GM12878 (cell line): Measurements from ENCODE around the gene LYL1. TPM values are rescaled to one million over a fixed set of nuclear protein-coding genes. Genes with fewer than 3 reads are reported as not detected.

Experiments
- ATAC-seq: fragments of 200-7000 bp; cut with Tn5 transposase; 3 replicates; pipeline ENCODE4 v1.9.1; 2020; ENCODE audit warnings: mild to moderate bottlenecking, moderate library complexity
- BruUV-seq: library from RNA; stranded (reverse); fragments of 400-500 nt; replicated peaks from 2 replicates; lab custom pipeline; 2021; lab: Mats Ljungman, UMichigan
- CTCF ChIA-PET: fragments of 300-600 bp; sonication (Branson Sonifier 250); formaldehyde crosslinking; extraction: SDS; loops from one replicate; lab custom pipeline; 2021; ENCODE audit warnings: inconsistent platforms; lab: Yijun Ruan, JAX
- POLR2A ChIA-PET: fragments of 350-600 bp; formaldehyde crosslinking; extraction: SDS; loops from one replicate; lab custom pipeline; 2021; ENCODE audit warnings: inconsistent platforms; lab: Charles Lee
- RAD21 ChIA-PET: fragments of 300-600 bp; sonication (Branson Sonifier 250); formaldehyde crosslinking; loops from one replicate; lab custom pipeline; 2023; ENCODE audit warnings: antibody characterized with exemption; ENCODE audit not compliant: unreplicated experiment; lab: Charles Lee
- SMC1A ChIA-PET: fragments of 300-600 bp; sonication (Branson Sonifier 250); formaldehyde crosslinking; loops from one replicate; lab custom pipeline; 2023; ENCODE audit not compliant: unreplicated experiment, uncharacterized antibody; lab: Charles Lee
- DNase-seq: peaks from one replicate; pipeline ENCODE4 v3.0.0-alpha.2; 2011; ENCODE audit warnings: low read depth, low spot score
- FAIRE-seq: peaks from 3 replicates; lab custom pipeline; 2011; peaks lifted over from hg19 to GRCh38; lab: Jason Lieb, UNC
- H2AFZ ChIP-seq: 2 replicates; pipeline ENCODE4 v1.6.0; 2011; ENCODE audit warnings: low read depth, low read length, control low read depth; ENCODE audit not compliant: control insufficient read depth
- H3K27ac ChIP-seq: 2 replicates; pipeline ENCODE4 v1.5.1; 2011; ENCODE audit warnings: control low read depth; ENCODE audit not compliant: control insufficient read depth, insufficient read depth
- H3K27me3 ChIP-seq, 2 experiments: replicated peaks in 1 of 2; 2 replicates each; pipeline versions ENCODE4 v1.6.0 to v1.6.1; 2011; ENCODE audit warnings: low read length in 1 of 2; ENCODE audit not compliant: control insufficient read depth in 2 of 2, insufficient read depth in 2 of 2
- H3K36me3 ChIP-seq, 2 experiments: 2 replicates each; pipeline ENCODE4 v1.5.1; 2011; ENCODE audit warnings: low read length in 1 of 2; ENCODE audit not compliant: control insufficient read depth in 2 of 2, insufficient read depth in 2 of 2
- H3K4me1 ChIP-seq: 2 replicates; pipeline ENCODE4 v1.6.1; 2011; ENCODE audit warnings: mild to moderate bottlenecking, low read length, moderate library complexity, mixed read lengths; ENCODE audit not compliant: control insufficient read depth, insufficient read depth
- H3K4me2 ChIP-seq: 2 replicates; pipeline ENCODE4 v1.6.0; 2011; ENCODE audit warnings: control low read depth; ENCODE audit not compliant: control insufficient read depth, insufficient read depth
- H3K4me3 ChIP-seq: fragments of 200-600 bp; sonication (generic); 2 replicates; pipeline ENCODE4 v1.5.1; 2016
- H3K79me2 ChIP-seq: 2 replicates; pipeline ENCODE4 v1.6.0; 2011; ENCODE audit warnings: low read length; ENCODE audit not compliant: control insufficient read depth, insufficient read depth
- H3K9ac ChIP-seq: 2 replicates; pipeline ENCODE4 v1.8.0; 2011; ENCODE audit warnings: low read length, control low read depth, mixed read lengths; ENCODE audit not compliant: control insufficient read depth, insufficient read depth
- H3K9me3 ChIP-seq: replicated peaks from 3 replicates; pipeline ENCODE4 v1.5.1; 2011; ENCODE audit warnings: mild to moderate bottlenecking, low read length; ENCODE audit not compliant: control insufficient read depth, insufficient read depth
- H4K20me1 ChIP-seq: 2 replicates; pipeline ENCODE4 v1.6.0; 2011; ENCODE audit not compliant: control insufficient read depth, insufficient read depth
- BCL3 ChIP-seq: IDR thresholded peaks from 2 replicates; pipeline ENCODE4 v1.6.1; 2011; ENCODE audit warnings: borderline replicate concordance, low read depth, mild to moderate bottlenecking, moderate library complexity, low read length; ENCODE audit not compliant: insufficient read depth, poor library complexity, severe bottlenecking
- BCLAF1 ChIP-seq: fragments of 450-650 bp; IDR thresholded peaks from 2 replicates; pipeline ENCODE4 v1.6.1; 2017; ENCODE audit warnings: antibody characterized with exemption, mild to moderate bottlenecking, moderate library complexity
- CBFB ChIP-seq: IDR thresholded peaks from 2 replicates; pipeline ENCODE4 v1.6.1; 2016; ENCODE audit warnings: antibody characterized with exemption, low read depth
- CBX5 ChIP-seq: sonication (generic); IDR thresholded peaks from 2 replicates; pipeline ENCODE4 v1.6.1; 2016; ENCODE audit warnings: low read depth, moderate library complexity, mild to moderate bottlenecking, inconsistent platforms
- FOS ChIP-seq: IDR thresholded peaks from 3 replicates; pipeline ENCODE4 v1.6.1; 2011; ENCODE audit warnings: borderline replicate concordance; ENCODE audit not compliant: insufficient read length; ENCODE audit errors: extremely low read depth
- MAX ChIP-seq: IDR thresholded peaks from 2 replicates; pipeline ENCODE4 v1.6.1; 2012; ENCODE audit warnings: low read depth, low read length, improper control_type of control experiment
- PAX8 ChIP-seq: fragments of 450-650 bp; IDR thresholded peaks from 2 replicates; pipeline ENCODE4 v1.6.1; 2017; ENCODE audit warnings: mild to moderate bottlenecking, moderate library complexity
- POLR2AphosphoS2 ChIP-seq: IDR thresholded peaks from 2 replicates; pipeline ENCODE4 v1.6.1; 2011; ENCODE audit warnings: low read depth, mild to moderate bottlenecking, low read length, improper control_type of control experiment, moderate library complexity
- RELB ChIP-seq: fragments of 450-650 bp; IDR thresholded peaks from 2 replicates; pipeline ENCODE4 v1.6.1; 2017; ENCODE audit warnings: low read depth, mild to moderate bottlenecking, moderate library complexity
- YY1 ChIP-seq: IDR thresholded peaks from 2 replicates; pipeline ENCODE4 v1.6.1; 2011; ENCODE audit warnings: low read depth, mild to moderate bottlenecking, low read length
- ZNF217 ChIP-seq: fragments of 450-650 bp; IDR thresholded peaks from 2 replicates; pipeline ENCODE4 v1.6.1; 2017; ENCODE audit warnings: antibody characterized with exemption, mild to moderate bottlenecking
- ZNF274 ChIP-seq: IDR thresholded peaks from one replicate; pipeline ENCODE4 v1.8.0; 2011; ENCODE audit not compliant: insufficient read length, insufficient read depth
- WGBS: methylation state at CpG from one replicate; pipeline ENCODE4 v1.1.6; 2016; ENCODE audit warnings: low lambda C conversion rate; ENCODE audit not compliant: insufficient replicate concordance, insufficient coverage; ENCODE audit errors: missing lambda C conversion rate; 5-methylcytosine and 5-hydroxymethylcytosine counted together
- in situ Hi-C: fragments of 300-500 bp; cut with MboI; formaldehyde crosslinking; loops from 9 replicates; pipeline ENCODE4 v1.14.3; 2018; ENCODE audit warnings: mixed read lengths
- intact Hi-C: fragments of 100-400 bp; cut with micrococcal nuclease; formaldehyde crosslinking; loops from one replicate; pipeline ENCODE4 v1.14.2; 2022; ENCODE audit not compliant: unreplicated experiment
- polyA plus RNA-seq, 11 experiments: library from polyadenylated mRNA; depleted of rRNA in 4 of 11; unstranded in 6 of 11; stranded (reverse) in 5 of 11; fragments of >200 nt; fragmentation: Nextera tagmentation in 4 of 11; fragmentation: Illumina TruSeq in 1 of 11; extraction: Ambion mirVana in 4 of 11; extraction: Trizol in 1 of 11; gene quantifications; 1 replicate in 1 of 11; 2 replicates in 10 of 11; pipeline versions ENCODE4 v1.2.1 to v1.2.3, GENCODE V29; 2011 to 2016; ENCODE audit warnings: inconsistent platforms in 2 of 11, missing spikeins in 2 of 11, low read depth in 1 of 11
- total RNA-seq, 4 experiments: library from RNA; depleted of rRNA in 3 of 4; stranded (reverse); fragments of >200 nt in 3 of 4; fragmentation: Illumina TruSeq in 1 of 4; extraction: Trizol in 1 of 4; gene quantifications; 2 replicates each; pipeline versions ENCODE4 v1.2.1 to v1.2.3, GENCODE V29; 2013 to 2021

Gene LYL1
- total and polyA plus RNA-seq, 10 of the 15 experiments (the other 5 are each of a cell fraction or from before 2014, with no cell fraction given) = 0.10 to 34.8 (median 4.4) TPM

- peaks cover 2 to 7% of the 10 kb centered on the region in 2 experiments for H3K27me3 ChIP-seq
- no peaks in the 10 kb centered on the region for H4K20me1 ChIP-seq
- no peak for FAIRE-seq
- ChIA-PET SMC1A (interaction anchor here (1.8 to 4.3 kb wide), 3 partner anchors 33 to 129 kb away, joined by 9 to 48 read pairs (median 20); no protein-coding TSS in a partner anchor), RAD21 (interaction anchor here (0.6 to 5.3 kb wide), 16 partner anchors 11 to 230 kb away, joined by 3 to 81 read pairs (median 4); partner anchors contain the start of genes IER2 and STX10), CTCF (interaction anchor here (0.6 to 8.0 kb wide), 27 partner anchors 10 to 328 kb away, joined by 3 to 145 read pairs (median 4); partner anchors contain the start of gene GCDH), POLR2A (interaction anchor here (1.1 to 1.2 kb wide), 2 partner anchors 32 to 156 kb away, joined by 3 to 4 read pairs; partner anchors contain the start of gene CALR)
- TF ChIP-seq POLR2AphosphoS2 = no peak
- no peak for TF ChIP-seq CBFB
- TF ChIP-seq RELB = no peak
- TF ChIP-seq YY1 = no peak; the same call in 1 of the 2 replicates
- no peak for TF ChIP-seq ZNF274
- TF ChIP-seq BCLAF1 = no peak
- no peak for TF ChIP-seq ZNF217
- TF ChIP-seq MAX = no peak
- no peak for TF ChIP-seq BCL3
- no peak for TF ChIP-seq PAX8
- TF ChIP-seq CBX5 = no peak
- no peak for TF ChIP-seq FOS
- no peaks in the 10 kb centered on the region for H3K36me3 ChIP-seq
- H2AFZ ChIP-seq = no peak overlapping the region
- H3K4me3 ChIP-seq = no peak overlapping the region
- no peak for DNase-seq
- H3K4me1 ChIP-seq = peaks cover 23% of the 10 kb centered on the region
- H3K4me2 ChIP-seq = no peak overlapping the region; the same call in 1 of the 2 replicates
- no TSS peak for BruUV-seq
- no peak for ATAC-seq
- no peaks in the 10 kb centered on the region for H3K79me2 ChIP-seq
- no peak overlapping the region for H3K9ac ChIP-seq
- no peak overlapping the region for H3K27ac ChIP-seq
- in situ Hi-C loops = loop anchor here (5.0 to 10.0 kb wide), 2 partner anchors 117 to 209 kb away; partner anchors contain the start of genes DNASE2 and KLF1
- WGBS = 36% methylated on average over 4 of the region's 5 CpGs
- no peaks in the 10 kb centered on the region; the same call in 2 of the 3 replicates for H3K9me3 ChIP-seq
- intact Hi-C loops = loop anchor here (10.0 kb wide), 1 partner anchor 59 kb away; no protein-coding TSS in a partner anchor
Measured at GRCh38 chr19:13094106-13094504, 8.6 kb downstream of the LYL1 start.
